HepG2 (cell line): ENCODE results near the gene CCL5. TPM values are rescaled to one million over a fixed set of nuclear protein-coding genes. Genes with fewer than 3 reads are reported as not detected.

Experiments used
- ATAC-seq: fragments of 200-7000 bp; cut with Tn5 transposase; 3 replicates; pipeline ENCODE4 v1.9.1; 2020; ENCODE audit warnings: mild to moderate bottlenecking, moderate library complexity
- BruUV-seq: library from RNA; stranded (reverse); fragments of 400-500 nt; replicated peaks from 2 replicates; lab custom pipeline; 2021; lab: Mats Ljungman, UMichigan
- CTCF ChIA-PET: fragments of 300-600 bp; formaldehyde crosslinking; extraction: SDS; loops from one replicate; lab custom pipeline; 2021; ENCODE audit warnings: low total read pairs, inconsistent platforms, low intra/inter-chr PET ratio; lab: Yijun Ruan, JAX
- POLR2A ChIA-PET: fragments of 350-600 bp; sonication (Branson Sonifier 250); formaldehyde crosslinking; loops from one replicate; lab custom pipeline; 2020; ENCODE audit warnings: antibody characterized with exemption, inconsistent platforms; lab: Yijun Ruan, JAX
- DNase-seq: peaks from one replicate; pipeline ENCODE4 v3.0.0-alpha.2; 2015; ENCODE audit warnings: low spot score
- FAIRE-seq: peaks from 3 replicates; lab custom pipeline; 2011; peaks lifted over from hg19 to GRCh38; lab: Jason Lieb, UNC
- H2AFZ ChIP-seq: one replicate; pipeline ENCODE4 v1.6.1; 2011; ENCODE audit warnings: low read length, inconsistent platforms
- H3K27ac ChIP-seq: fragments of 300-600 bp; 3 replicates; pipeline ENCODE4 v1.8.0; 2011; ENCODE audit warnings: mixed run types, mild to moderate bottlenecking, mixed read lengths, low read length, inconsistent platforms; ENCODE audit not compliant: insufficient read depth; ENCODE audit errors: extremely low read length
- H3K27me3 ChIP-seq, 2 experiments: fragments of 200-600 bp in 1 of 2; 2 replicates in 1 of 2; 3 replicates in 1 of 2; pipeline versions ENCODE4 v1.6.0 to v1.8.0; 2011; ENCODE audit warnings: low read length in 2 of 2, mild to moderate bottlenecking in 2 of 2, moderate library complexity in 2 of 2, inconsistent platforms in 1 of 2; ENCODE audit not compliant: insufficient read depth in 2 of 2, control insufficient read depth in 1 of 2
- H3K36me3 ChIP-seq, 2 experiments: fragments of 200-600 bp in 1 of 2; replicated peaks in 1 of 2; 2 replicates in 1 of 2; 3 replicates in 1 of 2; pipeline versions ENCODE4 v1.5.1 to v1.8.0; 2011; ENCODE audit warnings: low read length in 2 of 2, inconsistent platforms in 1 of 2; ENCODE audit not compliant: insufficient read depth in 2 of 2, control insufficient read depth in 1 of 2
- H3K4me1 ChIP-seq: 2 replicates; pipeline ENCODE4 v1.5.1; 2012; ENCODE audit warnings: low read length, inconsistent platforms; ENCODE audit not compliant: insufficient read depth
- H3K4me2 ChIP-seq: 2 replicates; pipeline ENCODE4 v1.6.0; 2011; ENCODE audit warnings: low read depth, low read length, inconsistent platforms
- H3K4me3 ChIP-seq, 3 experiments: fragments of 200-600 bp in 1 of 3; sonication (generic), shearing (Covaris generic) in 1 of 3; replicated peaks in 1 of 3; 2 replicates each; pipeline ENCODE4 v1.5.1; 2011 to 2016; ENCODE audit warnings: low read length in 3 of 3, inconsistent platforms in 2 of 3, low read depth in 2 of 3, mild to moderate bottlenecking in 2 of 3, control low read depth in 1 of 3, mixed read lengths in 1 of 3; ENCODE audit not compliant: insufficient read depth in 1 of 3
- H3K79me2 ChIP-seq: one replicate; pipeline ENCODE4 v1.6.1; 2011; ENCODE audit warnings: low read length, inconsistent platforms; ENCODE audit not compliant: insufficient read depth
- H3K9ac ChIP-seq: 2 replicates; pipeline ENCODE4 v1.6.0; 2011; ENCODE audit warnings: mild to moderate bottlenecking, low read depth, low read length, inconsistent platforms; ENCODE audit not compliant: insufficient read depth
- H3K9me3 ChIP-seq: 2 replicates; pipeline ENCODE4 v1.5.1; 2012; ENCODE audit warnings: mild to moderate bottlenecking, low read length
- H4K20me1 ChIP-seq: 2 replicates; pipeline ENCODE4 v1.6.0; 2011; ENCODE audit warnings: inconsistent platforms, mild to moderate bottlenecking, low read length, moderate library complexity; ENCODE audit not compliant: insufficient read depth
- HNF4A ChIP-seq: sonication (generic); formaldehyde crosslinking; IDR thresholded peaks from 2 replicates; pipeline ENCODE4 v1.4.0; 2020; ENCODE audit warnings: missing genetic modification reagents
- POLR2AphosphoS2 ChIP-seq: IDR thresholded peaks from 2 replicates; pipeline ENCODE4 v1.6.1; 2011; ENCODE audit warnings: low read depth, low read length, improper control_type of control experiment
- POLR2AphosphoS5 ChIP-seq: IDR thresholded peaks from 2 replicates; pipeline ENCODE4 v1.6.1; 2012; ENCODE audit warnings: low read depth, low read length
- POLR2G ChIP-seq: fragments of 200-400 bp; formaldehyde crosslinking; IDR thresholded peaks from 2 replicates; pipeline ENCODE4 v1.6.1; 2018; ENCODE audit warnings: mild to moderate bottlenecking, low read depth, low read length, moderate library complexity
- RARA ChIP-seq: IDR thresholded peaks from 2 replicates; pipeline ENCODE4 v1.6.1; 2016; ENCODE audit warnings: missing genetic modification reagents, missing compliant biosample characterization
- RBM22 ChIP-seq: fragments of 200-400 bp; formaldehyde crosslinking; optimal IDR thresholded peaks from 2 replicates; pipeline ENCODE3; 2017; ENCODE audit warnings: mild to moderate bottlenecking, low read length, moderate library complexity
- SAP130 ChIP-seq: IDR thresholded peaks from 2 replicates; pipeline ENCODE4 v1.6.1; 2016; ENCODE audit warnings: low read depth
- SATB2 ChIP-seq: sonication (generic); formaldehyde crosslinking; IDR thresholded peaks from 2 replicates; pipeline ENCODE4 v1.5.0; 2020; ENCODE audit warnings: missing genetic modification reagents
- SSRP1 ChIP-seq: IDR thresholded peaks from 2 replicates; pipeline ENCODE4 v1.6.1; 2016; ENCODE audit warnings: control low read depth
- ZNF232 ChIP-seq: sonication (generic); formaldehyde crosslinking; IDR thresholded peaks from 2 replicates; pipeline ENCODE4 v1.4.0; 2020; ENCODE audit warnings: missing genetic modification reagents, borderline replicate concordance
- ZNF343 ChIP-seq: sonication (generic); formaldehyde crosslinking; IDR thresholded peaks from 2 replicates; pipeline ENCODE4 v1.4.0; 2020; ENCODE audit warnings: mild to moderate bottlenecking, missing genetic modification reagents
- ZNF484 ChIP-seq: sonication (generic); formaldehyde crosslinking; IDR thresholded peaks from 2 replicates; pipeline ENCODE4 v1.5.1; 2020; ENCODE audit warnings: mild to moderate bottlenecking, low read depth, missing genetic modification reagents, borderline replicate concordance
- ZNF749 ChIP-seq: sonication (generic); formaldehyde crosslinking; IDR thresholded peaks from 2 replicates; pipeline ENCODE4 v1.8.0; 2022; ENCODE audit warnings: mild to moderate bottlenecking, missing genetic modification reagents, moderate library complexity, borderline replicate concordance
- WGBS: methylation state at CpG from one replicate; pipeline ENCODE4 v1.1.6; 2017; ENCODE audit warnings: low lambda C conversion rate; 5-methylcytosine and 5-hydroxymethylcytosine counted together
- in situ Hi-C: cut with HindIII; loops from 2 replicates; pipeline ENCODE4 v1.10.0; 2017; ENCODE audit warnings: low pct_unique_long_range_greater_than_20kb; ENCODE audit not compliant: extremely low pct_ligation_motif_present
- intact Hi-C: fragments of 100-400 bp; cut with micrococcal nuclease; formaldehyde crosslinking; loops from one replicate; pipeline ENCODE4 v1.10.0; 2022; ENCODE audit not compliant: unreplicated experiment
- polyA plus RNA-seq, 8 experiments: library from polyadenylated mRNA; depleted of rRNA in 3 of 8; stranded (reverse) in 7 of 8; unstranded in 1 of 8; fragments of >200 nt; fragmentation: Illumina TruSeq in 4 of 8; extraction: Trizol in 4 of 8; gene quantifications; 2 replicates each; pipeline versions ENCODE4 v1.2.1 to v1.2.3, GENCODE V29; 2011 to 2016; ENCODE audit warnings: low read depth in 4 of 8, missing spikeins in 1 of 8, mixed read lengths in 1 of 8; ENCODE audit not compliant: insufficient read depth in 1 of 8
- total RNA-seq, 5 experiments: library from RNA; depleted of rRNA; stranded (reverse); fragments of >200 nt; fragmentation: Illumina TruSeq; extraction: Trizol; gene quantifications; 2 replicates each; pipeline ENCODE4 v1.2.3, GENCODE V29; 2016; ENCODE audit warnings: low read depth in 1 of 5
- TF ChIP-seq, protein P1 (sequence below): sonication (generic); formaldehyde crosslinking; IDR thresholded peaks from 2 replicates; pipeline ENCODE4 v1.4.0; 2020; ENCODE audit warnings: mild to moderate bottlenecking, missing genetic modification reagents, borderline replicate concordance
- TF ChIP-seq, protein P2 (sequence below): sonication (generic); formaldehyde crosslinking; IDR thresholded peaks from 2 replicates; pipeline ENCODE4 v1.5.1; 2020; ENCODE audit warnings: missing genetic modification reagents, mild to moderate bottlenecking, borderline replicate concordance
- TF ChIP-seq, protein P3 (sequence below): sonication (generic); formaldehyde crosslinking; IDR thresholded peaks from 2 replicates; pipeline ENCODE4 v1.9.0; 2021; ENCODE audit warnings: missing genetic modification reagents, mild to moderate bottlenecking, borderline replicate concordance
- TF ChIP-seq, protein P4 (sequence below): sonication (generic); formaldehyde crosslinking; IDR thresholded peaks from 2 replicates; pipeline ENCODE4 v1.5.0; 2020; ENCODE audit warnings: missing genetic modification reagents

CCL5 gene
- total and polyA plus RNA-seq, 2 of the 13 experiments (the other 11 are each of a cell fraction or from before 2014, with no cell fraction given) = 0.13 to 0.29 TPM

DNA sequence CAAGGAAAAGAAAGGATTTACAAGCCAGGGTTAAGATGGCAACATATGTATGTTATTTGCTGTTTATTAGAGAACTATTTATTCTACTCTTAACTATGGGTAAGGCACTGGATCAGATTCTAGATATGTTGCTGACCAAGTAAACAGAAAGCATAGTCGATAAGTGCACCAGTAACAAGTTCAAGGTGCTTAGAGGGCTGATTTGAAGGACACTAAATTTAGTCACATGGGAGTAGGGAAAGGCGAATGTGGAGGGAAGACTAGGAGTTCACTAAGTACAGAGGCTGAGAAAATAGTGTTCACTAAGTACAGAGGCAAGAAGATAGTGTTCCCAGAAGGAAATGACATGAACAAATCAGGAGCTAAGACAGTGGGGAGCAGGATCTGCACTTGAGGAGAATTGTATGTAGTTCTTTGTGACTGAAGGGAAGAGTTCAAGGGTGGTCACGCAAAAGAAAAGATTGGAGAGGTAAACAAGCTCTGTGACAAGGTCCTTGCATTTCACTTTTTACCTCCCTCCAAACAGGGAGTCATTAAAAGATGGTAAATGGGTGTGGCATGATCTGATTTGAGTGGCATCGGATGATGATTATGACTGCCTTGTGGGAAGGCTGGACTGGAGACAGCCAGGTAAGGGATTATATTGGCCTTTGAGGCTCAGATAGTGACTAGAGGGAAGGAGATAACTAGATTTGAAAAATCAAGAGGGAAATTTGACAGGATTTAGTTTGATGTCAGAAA lies 32.4 kb downstream of the CCL5 start:
- no TSS peak for BruUV-seq
- Histone ChIP-seq H3K9me3 (no peaks in the 10 kb centered on the region), H3K27ac (peak overlapping the region; percentile 36), H3K36me3 (peaks cover 8 to 35% of the 10 kb centered on the region in 2 experiments), H3K79me2 (no peaks in the 10 kb centered on the region), H3K4me2 (no peak overlapping the region), H3K27me3 (no peaks in the 10 kb centered on the region), H3K4me1 (peaks cover 20% of the 10 kb centered on the region), H3K4me3 (no peak overlapping the region), H4K20me1 (0 out of 2 replicates have a peak, but pooled peaks cover 3% of the 10 kb centered on the region), H3K9ac (no peak overlapping the region), H2AFZ (no peak overlapping the region)
- WGBS = 85% methylated on average over 4 of the region's 4 CpGs
- FAIRE-seq (no peak), DNase-seq (no peak), ATAC-seq (no peak)
- TF ChIP-seq ZNF232 (CRISPR knock-in tag) (no peak), ZNF484 (CRISPR knock-in tag) (no peak), POLR2AphosphoS2 (peak; percentile 56; the same call in 1 of the 2 replicates), SAP130 (no peak), POLR2AphosphoS5 (peak; percentile 43; the same call in 1 of the 2 replicates), HNF4A (CRISPR knock-in tag) (0 out of 2 replicates have a peak, but pooled peaks have one; percentile 5), SATB2 (CRISPR knock-in tag) (no peak), POLR2G (0 out of 2 replicates have a peak, but pooled peaks have one; percentile 27), ZNF343 (CRISPR knock-in tag) (no peak), ZNF749 (CRISPR knock-in tag) (no peak), SSRP1 (CRISPR knock-in tag) (no peak), RARA (CRISPR knock-in tag) (peak; percentile 31; the same call in 1 of the 2 replicates), RBM22 (peak; percentile 16)
- TF ChIP-seq, protein P1, sequence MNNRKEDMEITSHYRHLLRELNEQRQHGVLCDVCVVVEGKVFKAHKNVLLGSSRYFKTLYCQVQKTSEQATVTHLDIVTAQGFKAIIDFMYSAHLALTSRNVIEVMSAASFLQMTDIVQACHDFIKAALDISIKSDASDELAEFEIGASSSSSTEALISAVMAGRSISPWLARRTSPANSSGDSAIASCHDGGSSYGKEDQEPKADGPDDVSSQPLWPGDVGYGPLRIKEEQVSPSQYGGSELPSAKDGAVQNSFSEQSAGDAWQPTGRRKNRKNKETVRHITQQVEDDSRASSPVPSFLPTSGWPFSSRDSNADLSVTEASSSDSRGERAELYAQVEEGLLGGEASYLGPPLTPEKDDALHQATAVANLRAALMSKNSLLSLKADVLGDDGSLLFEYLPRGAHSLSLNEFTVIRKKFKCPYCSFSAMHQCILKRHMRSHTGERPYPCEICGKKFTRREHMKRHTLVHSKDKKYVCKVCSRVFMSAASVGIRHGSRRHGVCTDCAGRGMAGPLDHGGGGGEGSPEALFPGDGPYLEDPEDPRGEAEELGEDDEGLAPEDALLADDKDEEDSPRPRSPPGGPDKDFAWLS = no peak
- TF ChIP-seq, protein P2, sequence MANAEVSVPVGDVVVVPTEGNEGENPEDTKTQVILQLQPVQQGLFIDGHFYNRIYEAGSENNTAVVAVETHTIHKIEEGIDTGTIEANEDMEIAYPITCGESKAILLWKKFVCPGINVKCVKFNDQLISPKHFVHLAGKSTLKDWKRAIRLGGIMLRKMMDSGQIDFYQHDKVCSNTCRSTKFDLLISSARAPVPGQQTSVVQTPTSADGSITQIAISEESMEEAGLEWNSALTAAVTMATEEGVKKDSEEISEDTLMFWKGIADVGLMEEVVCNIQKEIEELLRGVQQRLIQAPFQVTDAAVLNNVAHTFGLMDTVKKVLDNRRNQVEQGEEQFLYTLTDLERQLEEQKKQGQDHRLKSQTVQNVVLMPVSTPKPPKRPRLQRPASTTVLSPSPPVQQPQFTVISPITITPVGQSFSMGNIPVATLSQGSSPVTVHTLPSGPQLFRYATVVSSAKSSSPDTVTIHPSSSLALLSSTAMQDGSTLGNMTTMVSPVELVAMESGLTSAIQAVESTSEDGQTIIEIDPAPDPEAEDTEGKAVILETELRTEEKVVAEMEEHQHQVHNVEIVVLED = no peak
- TF ChIP-seq, protein P3, sequence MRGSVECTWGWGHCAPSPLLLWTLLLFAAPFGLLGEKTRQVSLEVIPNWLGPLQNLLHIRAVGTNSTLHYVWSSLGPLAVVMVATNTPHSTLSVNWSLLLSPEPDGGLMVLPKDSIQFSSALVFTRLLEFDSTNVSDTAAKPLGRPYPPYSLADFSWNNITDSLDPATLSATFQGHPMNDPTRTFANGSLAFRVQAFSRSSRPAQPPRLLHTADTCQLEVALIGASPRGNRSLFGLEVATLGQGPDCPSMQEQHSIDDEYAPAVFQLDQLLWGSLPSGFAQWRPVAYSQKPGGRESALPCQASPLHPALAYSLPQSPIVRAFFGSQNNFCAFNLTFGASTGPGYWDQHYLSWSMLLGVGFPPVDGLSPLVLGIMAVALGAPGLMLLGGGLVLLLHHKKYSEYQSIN (CRISPR knock-in tag) = no peak
- TF ChIP-seq, protein P4, sequence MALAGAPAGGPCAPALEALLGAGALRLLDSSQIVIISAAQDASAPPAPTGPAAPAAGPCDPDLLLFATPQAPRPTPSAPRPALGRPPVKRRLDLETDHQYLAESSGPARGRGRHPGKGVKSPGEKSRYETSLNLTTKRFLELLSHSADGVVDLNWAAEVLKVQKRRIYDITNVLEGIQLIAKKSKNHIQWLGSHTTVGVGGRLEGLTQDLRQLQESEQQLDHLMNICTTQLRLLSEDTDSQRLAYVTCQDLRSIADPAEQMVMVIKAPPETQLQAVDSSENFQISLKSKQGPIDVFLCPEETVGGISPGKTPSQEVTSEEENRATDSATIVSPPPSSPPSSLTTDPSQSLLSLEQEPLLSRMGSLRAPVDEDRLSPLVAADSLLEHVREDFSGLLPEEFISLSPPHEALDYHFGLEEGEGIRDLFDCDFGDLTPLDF (CRISPR knock-in tag) = no peak
- intact Hi-C loops (no loop called here), in situ Hi-C loops (no loop called here)
- POLR2A ChIA-PET = interaction anchor here (0.6 to 0.7 kb wide), 2 partner anchors 32 to 39 kb away, joined by 3 to 4 read pairs; partner anchors contain the start of gene TAF15
- CTCF ChIA-PET = no interaction called here
